ENCODE measurements around the gene RASAL2.

RASAL2 gene

GRCh38 chr1:178470411-178470960 lies 376.6 kb downstream of the RASAL2 start:
- DNase-seq: no peak

GRCh38 chr1:178472531-178472930 lies 378.6 kb downstream of the RASAL2 start:
- no peak for DNase-seq

GRCh38 chr1:178477373-178477772 lies 383.5 kb downstream of the RASAL2 start:
- DNase-seq: no peak

GRCh38 chr1:178477841-178478240 lies 383.9 kb downstream of the RASAL2 start:
- no peak for DNase-seq

GRCh38 chr1:178483251-178483957 lies 389.5 kb downstream of the RASAL2 start:
- no peak for DNase-seq

- DNase-seq: no peak
Observed at GRCh38 chr1:178484698-178485225, 390.9 kb downstream of the RASAL2 start.

GRCh38 chr1:178485541-178485981 lies 391.7 kb downstream of the RASAL2 start:
- DNase-seq: no peak

GRCh38 chr1:178486100-178487069 lies 392.5 kb downstream of the RASAL2 start:
- DNase-seq: no peak

- DNase-seq: no peak
Observed at GRCh38 chr1:178487070-178487615, 393.2 kb downstream of the RASAL2 start.

- no peak for DNase-seq
Observed at GRCh38 chr1:178488393-178488792, 394.5 kb downstream of the RASAL2 start.

GRCh38 chr1:178489399-178489798 lies 395.5 kb downstream of the RASAL2 start:
- no peak for DNase-seq

GRCh38 chr1:178490136-178490535 lies 396.2 kb downstream of the RASAL2 start:
- no peak for DNase-seq

GRCh38 chr1:178490967-178491366 lies 397.1 kb downstream of the RASAL2 start:
- DNase-seq: no peak

- DNase-seq: no peak
Observed at GRCh38 chr1:178491721-178492120, 397.8 kb downstream of the RASAL2 start.

- DNase-seq: no peak
Observed at GRCh38 chr1:178492341-178492740, 398.4 kb downstream of the RASAL2 start.

GRCh38 chr1:178493301-178493741 lies 399.4 kb downstream of the RASAL2 start:
- DNase-seq: no peak

- DNase-seq: no peak
Observed at GRCh38 chr1:178494569-178494971, 400.7 kb downstream of the RASAL2 start.

GRCh38 chr1:178495158-178495557 lies 401.3 kb downstream of the RASAL2 start:
- no peak for DNase-seq

GRCh38 chr1:178495741-178496409 lies 402.0 kb downstream of the RASAL2 start:
- DNase-seq: no peak

GRCh38 chr1:178496410-178497135 lies 402.7 kb downstream of the RASAL2 start, which contains the start of gene CLEC20A:
CLEC20A (minus strand) TSS chr1:178496964; CDS start chr1:178496939, 25 bp downstream.
- no peak for DNase-seq

GRCh38 chr1:178497903-178498478 lies 404.1 kb downstream of the RASAL2 start:
- DNase-seq: no peak

Measured in NCI-H774 (cell line).